Prostate gland (tissue), 2 donors: ENCODE results near the gene CDHR5. TPM values are rescaled to one million over a fixed set of nuclear protein-coding genes. Genes with fewer than 3 reads are reported as not detected.
"Not testable (repeated sequence)": the region's sequence is repeated elsewhere in the genome, so short reads cannot be mapped to it uniquely, and the experiment has no call there.

Experiments
- DNase-seq: peaks from one replicate; pipeline ENCODE4 v3.0.0-alpha.2; 2019; ENCODE audit warnings: low spot score
- H3K27ac ChIP-seq, 2 donors: fragments of 200-600 bp; sonication (generic); 2 replicates each; pipeline ENCODE4 v1.5.1; 2017 to 2019
- H3K27me3 ChIP-seq: fragments of 200-600 bp; sonication (generic); replicated peaks from 2 replicates; pipeline ENCODE4 v1.5.1; 2019; ENCODE audit not compliant: insufficient read depth
- H3K36me3 ChIP-seq, 2 donors: fragments of 200-600 bp; sonication (generic); 1 replicate in 1 of 2; 2 replicates in 1 of 2; pipeline versions ENCODE4 v1.5.1 to v1.8.1; 2017 to 2019
- H3K4me1 ChIP-seq: fragments of 200-600 bp; sonication (generic); replicated peaks from 2 replicates; pipeline ENCODE4 v1.5.1; 2019
- H3K4me3 ChIP-seq, 2 donors: fragments of 200-600 bp; sonication (generic); 2 replicates each; pipeline ENCODE4 v1.5.1; 2017 to 2019
- H3K9me3 ChIP-seq: fragments of 200-600 bp; sonication (generic); 2 replicates; pipeline ENCODE4 v1.5.1; 2017
- CTCF ChIP-seq, 4 experiments: fragments of 200-600 bp in 2 of 4; fragments of 450-650 bp in 2 of 4; sonication (generic) in 2 of 4; IDR thresholded peaks; 1 replicate in 3 of 4; 2 replicates in 1 of 4; pipeline ENCODE4 v1.5.1; 2016 to 2019; ENCODE audit warnings: antibody characterized with exemption in 4 of 4, mild to moderate bottlenecking in 2 of 4, moderate library complexity in 2 of 4
- POLR2A ChIP-seq: fragments of 450-650 bp; IDR thresholded peaks from one replicate; pipeline ENCODE4 v1.6.1; 2016; ENCODE audit warnings: antibody characterized with exemption, mild to moderate bottlenecking
- POLR2AphosphoS5 ChIP-seq: sonication (generic); formaldehyde crosslinking; IDR thresholded peaks from one replicate; pipeline ENCODE4 v1.6.1; 2017; ENCODE audit warnings: antibody characterized with exemption
- WGBS: methylation state at CpG from one replicate; pipeline ENCODE4 v1.1.5; 2018; 5-methylcytosine and 5-hydroxymethylcytosine counted together
- intact Hi-C: fragments of 100-400 bp; cut with DNase I; formaldehyde crosslinking; loops from one replicate; pipeline ENCODE4 v1.14.2; 2022
- total RNA-seq, 2 donors: library from RNA; depleted of rRNA; stranded (reverse); fragments of >200 nt; gene quantifications; one replicate each; pipeline ENCODE4 v1.1.0, GENCODE V29; 2016

CDHR5 gene
- total RNA-seq, 2 donors from 2014 or later, result 0.34 TPM; not detected in 1

GRCh38 chr11:657691-658126 lies 33.0 kb upstream of the CDHR5 start:
- no peak for DNase-seq
- Histone ChIP-seq H3K27me3 (no peaks in the 10 kb centered on the region), H3K36me3 (no peaks in the 10 kb centered on the region), H3K4me3 (no peak overlapping the region), H3K4me1 (no peaks in the 10 kb centered on the region), H3K9me3 (no peaks in the 10 kb centered on the region), H3K27ac (peak overlapping the region in 1 of 2 donors; percentile 14)
- intact Hi-C loops, result no loop called here
- no peak for TF ChIP-seq POLR2AphosphoS5
- TF ChIP-seq CTCF (IDR thresholded peaks at IDR 0.05), result no peak
- no peak for TF ChIP-seq POLR2A
- 77% methylated on average over 14 of the region's 14 CpGs for WGBS

- WGBS, result 56% methylated on average over 7 of the region's 7 CpGs
- no peaks in the 10 kb centered on the region for H3K36me3 ChIP-seq
- no peak for TF ChIP-seq POLR2AphosphoS5
- no peak for TF ChIP-seq CTCF (IDR thresholded peaks at IDR 0.05)
- TF ChIP-seq POLR2A, result no peak
- no peaks in the 10 kb centered on the region for H3K4me1 ChIP-seq
- no peak overlapping the region for H3K4me3 ChIP-seq
- H3K9me3 ChIP-seq, result no peaks in the 10 kb centered on the region
- intact Hi-C loops, result no loop called here
- no peak for DNase-seq
- no peak overlapping the region for H3K27ac ChIP-seq
- no peaks in the 10 kb centered on the region for H3K27me3 ChIP-seq
Observed at GRCh38 chr11:656866-657265, 32.1 kb upstream of the CDHR5 start.

GRCh38 chr11:656426-656825 lies 31.7 kb upstream of the CDHR5 start:
- no peaks in the 10 kb centered on the region for H3K4me1 ChIP-seq
- H3K27me3 ChIP-seq, result no peaks in the 10 kb centered on the region
- H3K4me3 ChIP-seq, result no peak overlapping the region
- TF ChIP-seq CTCF (IDR thresholded peaks at IDR 0.05), result no peak
- no peak for TF ChIP-seq POLR2AphosphoS5
- TF ChIP-seq POLR2A, result no peak
- intact Hi-C loops, result no loop called here
- no peak overlapping the region for H3K27ac ChIP-seq
- H3K9me3 ChIP-seq, result no peaks in the 10 kb centered on the region
- no peaks in the 10 kb centered on the region for H3K36me3 ChIP-seq
- WGBS, result 88% methylated on average over 14 of the region's 14 CpGs
- no peak for DNase-seq

GRCh38 chr11:655036-655726 lies 30.4 kb upstream of the CDHR5 start:
- intact Hi-C loops, result no loop called here
- Histone ChIP-seq H3K36me3 (no peaks in the 10 kb centered on the region), H3K27me3 (no peaks in the 10 kb centered on the region), H3K4me3 (no peak overlapping the region), H3K4me1 (no peaks in the 10 kb centered on the region), H3K9me3 (no peaks in the 10 kb centered on the region), H3K27ac (no peak overlapping the region)
- 83% methylated on average over 30 of the region's 30 CpGs for WGBS
- TF ChIP-seq CTCF (IDR thresholded peaks at IDR 0.05) (no peak), POLR2AphosphoS5 (no peak)
- no peak for DNase-seq

- 95% methylated on average over 12 of the region's 12 CpGs for WGBS
- intact Hi-C loops, DNase-seq, H3K9me3 ChIP-seq, H3K4me3 ChIP-seq, H3K27me3 ChIP-seq, H3K4me1 ChIP-seq, H3K36me3 ChIP-seq, H3K27ac ChIP-seq: not testable (repeated sequence)
Observed at GRCh38 chr11:654444-654843, 29.7 kb upstream of the CDHR5 start.
